ENCODE results near the gene LAMC1. TPM values are rescaled to one million over a fixed set of nuclear protein-coding genes. Genes with fewer than 3 reads are reported as not detected.

The LAMC1 gene
- total and polyA plus RNA-seq, 5 experiments from 2014 or later: 0.93 to 0.99 TPM; not detected in 3

GRCh38 chr1:183110326-183110880 lies 87.2 kb downstream of the LAMC1 start:
- Mint-ChIP-seq H3K9me3 (no peaks in the 10 kb centered on the region), H3K27me3 (peaks cover 0 to 9% (median 5%) of the 10 kb centered on the region in 5 donors)

GRCh38 chr1:183114441-183114840 lies 91.2 kb downstream of the LAMC1 start:
- POLR2A ChIA-PET: no interaction called here
- H3K4me3 Mint-ChIP-seq: no peak overlapping the region
- ATAC-seq: no peak
- H3K36me3 Mint-ChIP-seq: no peaks in the 10 kb centered on the region
- H3K9me3 Mint-ChIP-seq: no peaks in the 10 kb centered on the region
- H3K27me3 Mint-ChIP-seq: peaks cover 0 to 3% (median 0%) of the 10 kb centered on the region in 5 donors
- H3K27ac Mint-ChIP-seq: peak overlapping the region in 1 of 10 donors; percentile 7
- no peak for DNase-seq
- no peaks in the 10 kb centered on the region for H3K4me1 Mint-ChIP-seq

More at GRCh38 chr1:183110326-183110880, 87.2 kb downstream of the LAMC1 start:
- peaks cover 0 to 2% (median 0%) of the 10 kb centered on the region in 3 donors for H3K36me3 Mint-ChIP-seq
- no peak overlapping the region for H3K4me3 Mint-ChIP-seq
- POLR2A ChIA-PET: no interaction called here
- DNase-seq: no peak
- no peak overlapping the region for H3K27ac Mint-ChIP-seq
- no peaks in the 10 kb centered on the region for H3K4me1 Mint-ChIP-seq
- ATAC-seq: no peak

GRCh38 chr1:183116416-183116815 lies 93.2 kb downstream of the LAMC1 start:
- Mint-ChIP-seq H3K36me3 (no peaks in the 10 kb centered on the region), H3K4me3 (no peak overlapping the region), H3K27ac (no peak overlapping the region), H3K9me3 (no peaks in the 10 kb centered on the region), H3K27me3 (peaks cover 0 to 3% (median 0%) of the 10 kb centered on the region in 5 donors), H3K4me1 (peaks cover 0 to 1% (median 0%) of the 10 kb centered on the region in 4 donors)
- ATAC-seq: no peak
- DNase-seq: no peak
- POLR2A ChIA-PET: no interaction called here

- POLR2A ChIA-PET: no interaction called here
- H3K27ac Mint-ChIP-seq: no peak overlapping the region
- H3K4me1 Mint-ChIP-seq: peaks cover 0 to 5% (median 2%) of the 10 kb centered on the region in 4 donors
- peaks cover 0 to 9% (median 0%) of the 10 kb centered on the region in 5 donors for H3K27me3 Mint-ChIP-seq
- no peaks in the 10 kb centered on the region for H3K36me3 Mint-ChIP-seq
- no peak for DNase-seq
- H3K4me3 Mint-ChIP-seq: no peak overlapping the region
- H3K9me3 Mint-ChIP-seq: no peaks in the 10 kb centered on the region
- no peak for ATAC-seq
Observed at GRCh38 chr1:183121609-183122008, 98.4 kb downstream of the LAMC1 start.

GRCh38 chr1:183124259-183124658 lies 101.0 kb downstream of the LAMC1 start:
- POLR2A ChIA-PET: no interaction called here
- Mint-ChIP-seq H3K9me3 (no peaks in the 10 kb centered on the region), H3K36me3 (no peaks in the 10 kb centered on the region), H3K27me3 (peaks cover 0 to 15% (median 0%) of the 10 kb centered on the region in 5 donors), H3K27ac (no peak overlapping the region), H3K4me3 (no peak overlapping the region), H3K4me1 (peaks cover 0 to 5% (median 2%) of the 10 kb centered on the region in 4 donors)
- ATAC-seq (no peak), DNase-seq (no peak)

GRCh38 chr1:183125279-183125999 lies 102.2 kb downstream of the LAMC1 start:
- H3K27me3 Mint-ChIP-seq: peaks cover 0 to 15% (median 0%) of the 10 kb centered on the region in 5 donors
- DNase-seq (no peak), ATAC-seq (no peak)
- H3K4me3 Mint-ChIP-seq: no peak overlapping the region
- no peak overlapping the region for H3K27ac Mint-ChIP-seq
- no peaks in the 10 kb centered on the region for H3K36me3 Mint-ChIP-seq
- POLR2A ChIA-PET: no interaction called here
- no peaks in the 10 kb centered on the region for H3K9me3 Mint-ChIP-seq
- peaks cover 0 to 5% (median 2%) of the 10 kb centered on the region in 4 donors for H3K4me1 Mint-ChIP-seq

- H3K4me1 Mint-ChIP-seq: peaks cover 0 to 5% (median under 1%) of the 10 kb centered on the region in 4 donors
- peaks cover 0 to 15% (median 0%) of the 10 kb centered on the region in 5 donors for H3K27me3 Mint-ChIP-seq
- H3K27ac Mint-ChIP-seq: no peak overlapping the region
- H3K36me3 Mint-ChIP-seq: no peaks in the 10 kb centered on the region
- no peak overlapping the region for H3K4me3 Mint-ChIP-seq
- POLR2A ChIA-PET: no interaction called here
- H3K9me3 Mint-ChIP-seq: no peaks in the 10 kb centered on the region
- DNase-seq: no peak
- ATAC-seq: no peak
Observed at GRCh38 chr1:183126000-183126366, 102.8 kb downstream of the LAMC1 start.

- Mint-ChIP-seq H3K36me3 (no peaks in the 10 kb centered on the region), H3K27ac (no peak overlapping the region), H3K4me1 (peaks cover 0 to 5% (median 1%) of the 10 kb centered on the region in 4 donors), H3K27me3 (peaks cover 0 to 15% (median 0%) of the 10 kb centered on the region in 5 donors), H3K9me3 (no peaks in the 10 kb centered on the region), H3K4me3 (no peak overlapping the region)
- DNase-seq: no peak
- POLR2A ChIA-PET: no interaction called here
- ATAC-seq: no peak
Observed at GRCh38 chr1:183126528-183126927, 103.3 kb downstream of the LAMC1 start.

- peak overlapping the region in 1 of 10 donors; percentile 22 for H3K27ac Mint-ChIP-seq
- H3K4me3 Mint-ChIP-seq: no peak overlapping the region
- peaks cover 0 to 10% (median 0%) of the 10 kb centered on the region in 5 donors for H3K27me3 Mint-ChIP-seq
- DNase-seq (no peak), ATAC-seq (no peak)
- POLR2A ChIA-PET: no interaction called here
- H3K36me3 Mint-ChIP-seq: no peaks in the 10 kb centered on the region
- no peaks in the 10 kb centered on the region for H3K9me3 Mint-ChIP-seq
- H3K4me1 Mint-ChIP-seq: peaks cover 0 to 1% (median 0%) of the 10 kb centered on the region in 4 donors
Observed at GRCh38 chr1:183129921-183130690, 106.9 kb downstream of the LAMC1 start.

GRCh38 chr1:183131166-183131565 lies 107.9 kb downstream of the LAMC1 start:
- ATAC-seq (no peak), DNase-seq (peak in 1 of 10 donors; percentile 5)
- Mint-ChIP-seq H3K9me3 (no peaks in the 10 kb centered on the region), H3K27ac (peak overlapping the region in 2 of 10 donors; percentile 27 to 56), H3K4me3 (peak overlapping the region in 2 of 10 donors; percentile 5 to 46), H3K36me3 (no peaks in the 10 kb centered on the region), H3K27me3 (peaks cover 0 to 10% (median 0%) of the 10 kb centered on the region in 5 donors), H3K4me1 (peaks cover 0 to 1% (median 0%) of the 10 kb centered on the region in 4 donors)
- POLR2A ChIA-PET: interaction anchor here (0.6 kb wide), 1 partner anchor 21 kb away, joined by 4 read pairs; no protein-coding TSS in a partner anchor

- ATAC-seq (no peak), DNase-seq (no peak)
- Mint-ChIP-seq H3K9me3 (no peaks in the 10 kb centered on the region), H3K27ac (no peak overlapping the region), H3K4me1 (peaks cover 0 to 1% (median 0%) of the 10 kb centered on the region in 4 donors), H3K27me3 (peaks cover 0 to 10% (median 0%) of the 10 kb centered on the region in 5 donors), H3K36me3 (no peaks in the 10 kb centered on the region), H3K4me3 (no peak overlapping the region)
- POLR2A ChIA-PET: no interaction called here
Observed at GRCh38 chr1:183135336-183135735, 112.1 kb downstream of the LAMC1 start.

GRCh38 chr1:183137782-183138181 lies 114.6 kb downstream of the LAMC1 start:
- POLR2A ChIA-PET: no interaction called here
- Mint-ChIP-seq H3K4me3 (no peak overlapping the region), H3K9me3 (no peaks in the 10 kb centered on the region), H3K36me3 (no peaks in the 10 kb centered on the region), H3K27me3 (peaks cover 0 to 10% (median 0%) of the 10 kb centered on the region in 5 donors), H3K4me1 (no peaks in the 10 kb centered on the region), H3K27ac (no peak overlapping the region)
- no peak for ATAC-seq
- DNase-seq: no peak

- no peak for ATAC-seq
- Mint-ChIP-seq H3K4me3 (no peak overlapping the region), H3K4me1 (no peaks in the 10 kb centered on the region), H3K36me3 (no peaks in the 10 kb centered on the region), H3K9me3 (no peaks in the 10 kb centered on the region), H3K27me3 (peaks cover 0 to 10% (median 0%) of the 10 kb centered on the region in 5 donors), H3K27ac (no peak overlapping the region)
- POLR2A ChIA-PET: no interaction called here
- DNase-seq: no peak
Observed at GRCh38 chr1:183138301-183138700, 115.1 kb downstream of the LAMC1 start.
